ENCODE results near the gene NDRG4. TPM values are rescaled to one million over a fixed set of nuclear protein-coding genes. Genes with fewer than 3 reads are reported as not detected.
"Not testable (repeated sequence)": the region's sequence is repeated elsewhere in the genome, so short reads cannot be mapped to it uniquely, and the experiment has no call there.

NDRG4 gene
- total RNA-seq, 4 donors from 2014 or later, result 1.9 to 8.0 (median 7.0) TPM

DNA sequence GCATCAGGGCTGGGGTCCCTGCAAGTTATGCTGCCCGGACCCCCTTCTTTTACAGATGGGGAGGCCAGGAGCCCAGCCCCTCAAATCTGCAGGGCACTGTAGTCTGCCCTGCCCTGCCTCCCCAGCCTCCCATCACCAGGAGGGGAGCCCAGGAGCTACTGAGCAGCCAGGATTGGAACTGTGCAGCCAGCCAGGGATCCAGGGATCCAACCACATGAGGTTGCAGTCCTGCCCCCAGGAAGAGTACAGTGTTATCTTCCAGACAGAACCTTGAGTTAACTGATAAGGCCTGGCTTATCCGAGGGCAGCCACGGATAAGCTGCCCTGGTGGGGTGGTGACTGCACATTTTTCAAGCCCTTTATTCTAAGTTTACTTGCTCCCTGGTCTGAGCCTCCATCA is 11.4 kb upstream of the NDRG4 start:
- Histone ChIP-seq H3K9me3 (no peaks in the 10 kb centered on the region), H3K27ac (no peak overlapping the region), H3K27me3 (no peaks in the 10 kb centered on the region), H3K36me3 (no peaks in the 10 kb centered on the region), H3K4me1 (peaks cover 0 to 11% (median 3%) of the 10 kb centered on the region in 3 donors), H3K4me3 (no peak overlapping the region)
- ATAC-seq, result no peak
- 20% methylated on average over 1 of the region's 3 CpGs; no CpG with 5 or more reads in 1 of the 2 donors for WGBS, 2 donors (ENCODE audit: low coverage in 1 of 2)
- no peak for TF ChIP-seq EP300 (IDR thresholded peaks at IDR 0.05)
- TF ChIP-seq, protein P1, sequence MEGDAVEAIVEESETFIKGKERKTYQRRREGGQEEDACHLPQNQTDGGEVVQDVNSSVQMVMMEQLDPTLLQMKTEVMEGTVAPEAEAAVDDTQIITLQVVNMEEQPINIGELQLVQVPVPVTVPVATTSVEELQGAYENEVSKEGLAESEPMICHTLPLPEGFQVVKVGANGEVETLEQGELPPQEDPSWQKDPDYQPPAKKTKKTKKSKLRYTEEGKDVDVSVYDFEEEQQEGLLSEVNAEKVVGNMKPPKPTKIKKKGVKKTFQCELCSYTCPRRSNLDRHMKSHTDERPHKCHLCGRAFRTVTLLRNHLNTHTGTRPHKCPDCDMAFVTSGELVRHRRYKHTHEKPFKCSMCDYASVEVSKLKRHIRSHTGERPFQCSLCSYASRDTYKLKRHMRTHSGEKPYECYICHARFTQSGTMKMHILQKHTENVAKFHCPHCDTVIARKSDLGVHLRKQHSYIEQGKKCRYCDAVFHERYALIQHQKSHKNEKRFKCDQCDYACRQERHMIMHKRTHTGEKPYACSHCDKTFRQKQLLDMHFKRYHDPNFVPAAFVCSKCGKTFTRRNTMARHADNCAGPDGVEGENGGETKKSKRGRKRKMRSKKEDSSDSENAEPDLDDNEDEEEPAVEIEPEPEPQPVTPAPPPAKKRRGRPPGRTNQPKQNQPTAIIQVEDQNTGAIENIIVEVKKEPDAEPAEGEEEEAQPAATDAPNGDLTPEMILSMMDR (IDR thresholded peaks at IDR 0.05), result no peak
- TF ChIP-seq POLR2AphosphoS5 (IDR thresholded peaks at IDR 0.05), result no peak
- no peak for TF ChIP-seq POLR2A (IDR thresholded peaks at IDR 0.05)

DNA sequence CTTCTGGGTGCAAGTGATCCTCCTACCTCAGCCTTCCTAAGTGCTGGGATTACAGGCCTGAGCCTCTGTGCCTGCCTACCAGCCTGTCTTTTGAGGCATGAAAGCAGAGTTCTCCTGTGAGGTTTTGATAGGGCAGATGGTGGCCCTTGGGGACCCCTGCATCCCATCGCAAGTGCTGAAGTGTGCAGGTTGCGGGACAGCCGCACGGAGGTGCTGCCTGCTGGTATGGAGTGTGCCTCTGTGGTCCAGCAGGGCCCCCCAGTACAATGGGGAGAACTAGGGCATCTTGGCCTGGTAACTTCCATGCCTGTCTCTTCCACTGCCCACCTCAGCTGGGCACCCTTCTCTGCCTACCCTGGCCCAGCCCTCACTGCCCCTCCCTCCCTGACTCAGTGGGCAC is 9.9 kb upstream of the NDRG4 start:
- TF ChIP-seq POLR2AphosphoS5 (IDR thresholded peaks at IDR 0.05) (no peak), EP300 (IDR thresholded peaks at IDR 0.05) (no peak), POLR2A (IDR thresholded peaks at IDR 0.05) (no peak)
- TF ChIP-seq, protein P1 (IDR thresholded peaks at IDR 0.05), result no peak
- Histone ChIP-seq H3K36me3 (no peaks in the 10 kb centered on the region), H3K9me3 (no peaks in the 10 kb centered on the region), H3K4me1 (peaks cover 0 to 16% (median 3%) of the 10 kb centered on the region in 3 donors), H3K27me3 (no peaks in the 10 kb centered on the region), H3K4me3 (no peak overlapping the region), H3K27ac (no peak overlapping the region)
- no CpG with 5 or more reads among the region's 4 CpGs for WGBS, 2 donors (ENCODE audit: low coverage in 1 of 2)
- ATAC-seq, result no peak

DNA sequence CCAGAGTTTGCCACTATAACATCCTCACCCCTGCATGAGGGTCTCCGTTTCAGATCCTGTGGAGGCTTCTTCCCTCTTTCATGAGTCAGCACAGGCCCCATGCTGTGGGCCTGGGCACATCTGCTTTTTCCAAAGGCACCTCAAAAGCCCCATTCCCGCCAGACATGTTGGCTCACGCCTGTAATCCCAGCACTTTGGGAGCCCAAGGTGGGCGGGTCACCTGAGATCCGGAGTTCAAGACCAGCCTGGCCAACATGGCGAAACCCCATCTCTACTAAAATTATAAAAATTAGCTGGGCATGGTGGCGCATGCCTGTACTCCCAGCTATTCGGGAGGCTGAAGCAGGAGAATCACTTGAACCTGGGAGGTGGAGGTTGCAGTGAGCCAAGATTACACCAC is 9.4 kb upstream of the NDRG4 start:
- H3K27me3 ChIP-seq, H3K4me3 ChIP-seq, H3K27ac ChIP-seq, H3K36me3 ChIP-seq, ATAC-seq, H3K9me3 ChIP-seq: not testable (repeated sequence)
- 95 to 100% methylated on average over 1 to 4 of the region's 8 CpGs for WGBS, 2 donors (ENCODE audit: low coverage in 1 of 2)
- peaks cover 0 to 17% (median 7%) of the 10 kb centered on the region in 3 donors for H3K4me1 ChIP-seq

DNA sequence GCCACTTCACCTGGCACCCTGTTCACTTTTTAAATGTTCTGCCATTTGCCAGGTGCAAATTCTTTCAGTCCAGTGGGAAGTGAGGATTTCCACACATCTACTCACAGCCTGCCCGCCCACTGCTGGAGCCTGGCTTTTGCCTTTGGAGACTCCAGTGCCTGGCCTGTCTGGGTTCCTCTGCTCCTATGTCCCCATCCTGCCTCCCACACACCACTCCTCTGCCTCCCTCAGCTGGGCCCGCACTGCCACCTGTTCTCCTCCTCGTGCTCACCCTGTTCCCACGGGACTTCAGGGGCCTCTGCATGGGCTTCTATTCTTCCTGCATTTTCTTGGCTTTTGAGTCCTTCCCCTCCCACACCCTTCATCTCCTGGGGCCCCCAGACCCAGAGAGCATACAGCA is 7.9 kb upstream of the NDRG4 start:
- WGBS, 2 donors (ENCODE audit: low coverage in 1 of 2), result 70 to 90% methylated on average over 3 of the region's 4 CpGs
- no peak for TF ChIP-seq EP300 (IDR thresholded peaks at IDR 0.05)
- TF ChIP-seq, protein P1 (IDR thresholded peaks at IDR 0.05), result no peak
- no peak for TF ChIP-seq POLR2A (IDR thresholded peaks at IDR 0.05)
- TF ChIP-seq POLR2AphosphoS5 (IDR thresholded peaks at IDR 0.05), result no peak
- Histone ChIP-seq H3K27ac (no peak overlapping the region), H3K36me3 (no peaks in the 10 kb centered on the region), H3K4me1 (peaks cover 0 to 20% (median 9%) of the 10 kb centered on the region in 3 donors), H3K4me3 (no peak overlapping the region), H3K9me3 (no peaks in the 10 kb centered on the region), H3K27me3 (no peaks in the 10 kb centered on the region)
- no peak for ATAC-seq

DNA sequence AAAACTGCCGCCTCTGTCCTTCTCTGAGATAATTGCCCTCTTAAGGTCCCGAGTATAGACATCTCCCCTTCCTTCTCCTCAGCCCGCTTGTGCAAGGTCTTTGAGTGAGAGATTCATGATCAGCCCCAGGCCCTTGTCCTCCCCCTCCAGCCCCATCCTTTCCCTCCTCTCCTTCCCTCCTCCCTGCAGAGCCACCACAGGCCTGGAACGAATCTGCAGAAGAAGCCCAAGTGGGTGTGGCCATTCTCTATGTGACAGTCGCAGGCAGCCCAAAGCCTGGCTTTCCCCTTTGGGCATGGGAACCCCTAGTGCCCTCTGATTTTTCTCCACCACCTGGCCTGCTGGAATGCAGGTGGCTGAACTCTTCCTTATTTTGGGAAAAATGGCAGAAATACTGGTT is 7.2 kb upstream of the NDRG4 start:
- no peak overlapping the region for H3K27ac ChIP-seq
- TF ChIP-seq, protein P1 (IDR thresholded peaks at IDR 0.05), result no peak
- TF ChIP-seq EP300 (IDR thresholded peaks at IDR 0.05) (no peak), POLR2AphosphoS5 (IDR thresholded peaks at IDR 0.05) (no peak), POLR2A (IDR thresholded peaks at IDR 0.05) (no peak)
- WGBS, 2 donors (ENCODE audit: low coverage in 1 of 2), result 51 to 60% methylated on average over 3 to 5 of the region's 5 CpGs
- no peak for ATAC-seq
- no peaks in the 10 kb centered on the region for H3K36me3 ChIP-seq
- no peaks in the 10 kb centered on the region for H3K27me3 ChIP-seq
- H3K4me3 ChIP-seq, result no peak overlapping the region
- H3K4me1 ChIP-seq, result peaks cover 0 to 15% (median 5%) of the 10 kb centered on the region in 3 donors
- no peaks in the 10 kb centered on the region for H3K9me3 ChIP-seq

Measured in gastroesophageal sphincter (tissue), 4 donors.